Activated naive CD8-positive, alpha-beta T cell treated with anti-CD3 and anti-CD28 coated beads, Interleukin-2, amount 10 ng/mL, durations not matched to agents 7 days and 5 days (primary cell): ENCODE results near the gene NFAM1. TPM values are rescaled to one million over a fixed set of nuclear protein-coding genes. Genes with fewer than 3 reads are reported as not detected.

Experiments used
- ATAC-seq: fragments of 150-1000 bp; cut with Tn5 transposase; one replicate; pipeline ENCODE4 v1.10.0; 2021; ENCODE audit warnings: low read depth, moderate library complexity
- POLR2A ChIA-PET: fragments of 350-600 bp; sonication (Branson Sonifier 250); formaldehyde crosslinking; loops from one replicate; lab custom pipeline; 2021; ENCODE audit warnings: antibody characterized with exemption; lab: Charles Lee
- DNase-seq: peaks from one replicate; pipeline ENCODE4 v3.0.0; 2021
- H3K27ac Mint-ChIP-seq: one replicate; pipeline ENCODE4 v1.8.0; 2022; ENCODE audit warnings: mild to moderate bottlenecking, mixed read lengths
- H3K27me3 Mint-ChIP-seq: one replicate; pipeline ENCODE4 v1.8.0; 2022; ENCODE audit warnings: mild to moderate bottlenecking, moderate library complexity, mixed read lengths
- H3K36me3 Mint-ChIP-seq: one replicate; pipeline ENCODE4 v1.8.0; 2021; ENCODE audit warnings: mild to moderate bottlenecking, mixed read lengths
- H3K4me1 Mint-ChIP-seq: one replicate; pipeline ENCODE4 v1.8.0; 2021; ENCODE audit warnings: mixed read lengths
- H3K4me3 Mint-ChIP-seq: one replicate; pipeline ENCODE4 v1.8.0; 2022; ENCODE audit warnings: mild to moderate bottlenecking, moderate library complexity, mixed read lengths
- H3K9me3 Mint-ChIP-seq: one replicate; pipeline ENCODE4 v1.8.0; 2021; ENCODE audit warnings: mixed read lengths
- total RNA-seq, 2 experiments: library from RNA; stranded (reverse); gene quantifications; one replicate each; pipeline ENCODE4 v1.2.3, GENCODE V29; 2021

NFAM1 gene
- total RNA-seq, 2 experiments from 2014 or later: 0.22 to 0.26 TPM

GRCh38 chr22:42399315-42400271 lies 32.6 kb downstream of the NFAM1 start:
- Mint-ChIP-seq H3K9me3 (no peaks in the 10 kb centered on the region), H3K4me1 (peaks cover 3% of the 10 kb centered on the region), H3K36me3 (no peaks in the 10 kb centered on the region), H3K27me3 (peaks cover 2% of the 10 kb centered on the region), H3K27ac (no peak overlapping the region), H3K4me3 (no peak overlapping the region)
- no peak for DNase-seq
- no peak for ATAC-seq
- POLR2A ChIA-PET: no interaction called here

- H3K4me3 Mint-ChIP-seq: no peak overlapping the region
- ATAC-seq: peak; percentile 14
- POLR2A ChIA-PET: no interaction called here
- peaks cover 3% of the 10 kb centered on the region for H3K4me1 Mint-ChIP-seq
- no peaks in the 10 kb centered on the region for H3K9me3 Mint-ChIP-seq
- no peak overlapping the region for H3K27ac Mint-ChIP-seq
- H3K27me3 Mint-ChIP-seq: peaks cover 2% of the 10 kb centered on the region
- no peak for DNase-seq
- no peaks in the 10 kb centered on the region for H3K36me3 Mint-ChIP-seq
Observed at GRCh38 chr22:42397332-42398249, 34.6 kb downstream of the NFAM1 start.

- ATAC-seq (peak; percentile 39), DNase-seq (no peak)
- no peak overlapping the region for H3K27ac Mint-ChIP-seq
- peaks cover 3% of the 10 kb centered on the region for H3K27me3 Mint-ChIP-seq
- POLR2A ChIA-PET: interaction anchor here (0.9 kb wide), 1 partner anchor 11 kb away, joined by 3 read pairs; no protein-coding TSS in a partner anchor
- no peak overlapping the region for H3K4me3 Mint-ChIP-seq
- no peaks in the 10 kb centered on the region for H3K36me3 Mint-ChIP-seq
- peaks cover 3% of the 10 kb centered on the region for H3K4me1 Mint-ChIP-seq
- no peaks in the 10 kb centered on the region for H3K9me3 Mint-ChIP-seq
Observed at GRCh38 chr22:42396621-42397331, 35.4 kb downstream of the NFAM1 start.

DNA sequence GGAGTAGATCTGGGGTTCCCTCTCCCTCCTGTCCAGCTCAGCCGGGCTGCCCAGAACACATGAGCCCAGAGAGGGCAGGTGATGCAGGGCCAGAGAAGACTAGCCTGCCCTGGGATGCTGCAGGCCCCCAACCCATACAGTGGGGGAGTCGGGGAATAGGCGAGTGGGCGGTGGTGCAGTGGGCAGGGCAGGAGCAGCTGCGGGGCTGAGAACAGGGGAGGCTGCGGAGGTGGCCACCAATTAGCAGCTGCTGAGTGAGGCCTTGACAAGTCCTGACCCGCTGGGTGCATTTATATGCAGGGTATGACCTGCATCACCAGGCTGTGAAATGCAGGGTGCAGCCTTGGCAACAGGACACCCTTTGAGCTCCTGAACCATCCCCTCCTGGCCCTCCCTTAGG lies 43.1 kb downstream of the NFAM1 start:
- H3K4me3 Mint-ChIP-seq: no peak overlapping the region
- H3K4me1 Mint-ChIP-seq: no peaks in the 10 kb centered on the region
- DNase-seq (no peak), ATAC-seq (no peak)
- peaks cover 1% of the 10 kb centered on the region for H3K27me3 Mint-ChIP-seq
- H3K36me3 Mint-ChIP-seq: no peaks in the 10 kb centered on the region
- POLR2A ChIA-PET: interaction anchor here (0.6 kb wide), 1 partner anchor 192 kb away, joined by 3 read pairs; no protein-coding TSS in a partner anchor
- no peak overlapping the region for H3K27ac Mint-ChIP-seq
- no peaks in the 10 kb centered on the region for H3K9me3 Mint-ChIP-seq

DNA sequence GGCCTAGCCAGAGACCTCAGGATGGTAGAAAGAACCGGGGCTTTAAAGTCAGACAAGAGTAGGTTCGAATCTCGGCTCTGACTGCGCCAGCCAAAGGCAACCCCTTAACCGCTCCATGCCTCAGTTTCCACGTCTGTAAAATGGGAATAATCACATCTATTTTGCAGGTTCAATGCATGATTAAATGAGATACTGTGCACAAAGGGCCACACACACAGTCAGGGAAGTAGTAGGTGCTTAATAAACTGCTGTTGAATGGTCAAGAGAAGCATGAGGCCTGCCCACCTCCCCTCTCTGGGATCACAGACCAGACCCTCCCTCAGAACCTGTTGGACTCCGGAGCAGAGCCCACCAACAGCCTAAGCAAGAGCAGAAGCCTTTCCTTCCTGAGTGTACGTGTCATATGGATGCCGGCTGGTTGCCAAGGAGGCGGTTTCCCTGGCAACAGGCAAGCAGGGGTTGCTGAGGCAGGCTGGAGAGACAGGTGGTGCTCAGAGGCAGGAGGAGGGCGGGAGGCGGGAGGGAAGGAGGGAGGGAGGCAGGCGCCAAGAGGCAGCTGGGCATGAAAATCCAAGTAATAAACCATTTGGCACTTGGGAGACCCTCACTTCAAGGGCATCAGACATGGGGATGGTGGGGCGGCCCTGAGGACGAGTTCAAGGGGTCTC lies 43.9 kb downstream of the NFAM1 start:
- Mint-ChIP-seq H3K9me3 (no peaks in the 10 kb centered on the region), H3K36me3 (no peaks in the 10 kb centered on the region), H3K4me1 (no peaks in the 10 kb centered on the region), H3K4me3 (no peak overlapping the region), H3K27me3 (peaks cover 1% of the 10 kb centered on the region), H3K27ac (no peak overlapping the region)
- POLR2A ChIA-PET: no interaction called here
- DNase-seq (no peak), ATAC-seq (no peak)

DNA sequence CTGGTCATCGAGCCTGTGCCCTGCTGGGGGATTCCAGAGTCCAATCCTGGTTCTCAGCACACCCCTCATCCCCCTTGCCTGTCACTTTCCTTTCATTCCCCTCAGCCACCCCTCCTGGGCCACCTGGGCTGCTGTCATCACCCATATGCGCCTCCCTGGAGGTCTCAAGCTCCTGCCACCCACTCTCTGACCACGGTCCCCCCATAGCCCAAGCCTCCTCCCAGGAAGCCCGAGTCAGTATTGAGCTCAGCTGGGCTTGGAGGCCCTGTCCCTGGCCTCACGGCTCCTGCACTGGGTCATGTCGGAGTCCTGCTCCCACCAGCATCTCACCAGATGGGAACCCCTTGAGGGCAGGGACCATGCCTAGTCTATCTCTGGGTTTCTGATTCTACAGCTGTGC lies 44.6 kb downstream of the NFAM1 start:
- no peak for DNase-seq
- no peaks in the 10 kb centered on the region for H3K4me1 Mint-ChIP-seq
- H3K27ac Mint-ChIP-seq: no peak overlapping the region
- no peak overlapping the region for H3K4me3 Mint-ChIP-seq
- H3K36me3 Mint-ChIP-seq: no peaks in the 10 kb centered on the region
- peaks cover 2% of the 10 kb centered on the region for H3K27me3 Mint-ChIP-seq
- H3K9me3 Mint-ChIP-seq: no peaks in the 10 kb centered on the region
- POLR2A ChIA-PET: no interaction called here
- no peak for ATAC-seq

GRCh38 chr22:42385696-42386095 lies 46.5 kb downstream of the NFAM1 start:
- Mint-ChIP-seq H3K36me3 (no peaks in the 10 kb centered on the region), H3K4me3 (no peak overlapping the region), H3K9me3 (no peaks in the 10 kb centered on the region), H3K4me1 (no peaks in the 10 kb centered on the region), H3K27me3 (peaks cover 3% of the 10 kb centered on the region), H3K27ac (no peak overlapping the region)
- POLR2A ChIA-PET: no interaction called here
- no peak for DNase-seq
- ATAC-seq: no peak

DNA sequence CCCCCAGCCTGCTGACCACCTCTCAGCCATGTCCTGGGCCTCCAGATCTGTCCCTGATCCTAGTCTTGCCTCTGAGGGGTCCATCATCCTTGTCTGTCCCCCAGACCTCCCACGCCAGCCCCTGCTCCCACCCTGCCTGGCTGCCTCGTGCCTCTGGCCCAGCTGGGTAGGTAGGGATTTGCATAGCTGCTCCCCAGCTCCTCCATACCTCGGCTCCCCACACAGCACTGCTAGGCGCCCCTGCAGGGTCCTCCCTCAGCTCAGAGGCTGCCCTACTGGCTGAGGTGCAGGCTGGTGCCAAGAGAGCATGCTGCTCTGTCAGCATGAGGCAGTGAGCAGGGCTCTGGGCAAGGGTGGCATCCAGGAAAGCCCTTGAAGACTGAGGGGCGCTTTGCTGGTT lies 47.7 kb downstream of the NFAM1 start:
- Mint-ChIP-seq H3K4me3 (no peak overlapping the region), H3K36me3 (no peaks in the 10 kb centered on the region), H3K9me3 (no peaks in the 10 kb centered on the region), H3K4me1 (no peaks in the 10 kb centered on the region), H3K27ac (no peak overlapping the region), H3K27me3 (peaks cover 3% of the 10 kb centered on the region)
- DNase-seq (no peak), ATAC-seq (no peak)
- POLR2A ChIA-PET: interaction anchor here (0.5 kb wide), 1 partner anchor 24 kb away, joined by 4 read pairs; no protein-coding TSS in a partner anchor

- H3K27ac Mint-ChIP-seq: no peak overlapping the region
- no peak for ATAC-seq
- no peak overlapping the region for H3K4me3 Mint-ChIP-seq
- H3K9me3 Mint-ChIP-seq: no peaks in the 10 kb centered on the region
- POLR2A ChIA-PET: interaction anchor here (0.5 kb wide), 1 partner anchor 24 kb away, joined by 4 read pairs; no protein-coding TSS in a partner anchor
- peaks cover 3% of the 10 kb centered on the region for H3K27me3 Mint-ChIP-seq
- no peaks in the 10 kb centered on the region for H3K4me1 Mint-ChIP-seq
- DNase-seq: no peak
- no peaks in the 10 kb centered on the region for H3K36me3 Mint-ChIP-seq
Observed at GRCh38 chr22:42383851-42384417, 48.3 kb downstream of the NFAM1 start.

DNA sequence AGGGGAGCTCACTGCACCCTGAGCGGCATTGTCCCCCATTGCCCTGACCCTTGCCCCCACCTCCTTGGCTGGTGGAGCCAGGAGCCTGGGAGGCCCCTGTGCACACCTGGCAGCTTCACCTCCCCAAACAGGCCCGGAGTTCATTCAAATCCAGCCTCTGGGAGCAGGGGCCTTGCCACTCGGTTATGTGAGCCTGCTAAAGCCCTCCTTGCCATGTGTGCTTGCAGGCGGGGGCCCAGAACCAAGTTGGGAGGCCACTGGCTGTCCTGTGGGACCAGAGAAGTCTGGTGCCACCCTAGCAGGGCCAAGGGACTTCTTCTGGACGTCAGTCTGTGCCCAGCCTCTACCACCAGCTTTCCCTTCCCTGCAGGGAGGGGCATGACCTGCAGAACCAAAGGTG lies 48.9 kb downstream of the NFAM1 start:
- no peak overlapping the region for H3K27ac Mint-ChIP-seq
- POLR2A ChIA-PET: no interaction called here
- no peaks in the 10 kb centered on the region for H3K36me3 Mint-ChIP-seq
- no peak for DNase-seq
- no peak overlapping the region for H3K4me3 Mint-ChIP-seq
- H3K27me3 Mint-ChIP-seq: peaks cover 3% of the 10 kb centered on the region
- no peaks in the 10 kb centered on the region for H3K4me1 Mint-ChIP-seq
- ATAC-seq: no peak
- no peaks in the 10 kb centered on the region for H3K9me3 Mint-ChIP-seq

DNA sequence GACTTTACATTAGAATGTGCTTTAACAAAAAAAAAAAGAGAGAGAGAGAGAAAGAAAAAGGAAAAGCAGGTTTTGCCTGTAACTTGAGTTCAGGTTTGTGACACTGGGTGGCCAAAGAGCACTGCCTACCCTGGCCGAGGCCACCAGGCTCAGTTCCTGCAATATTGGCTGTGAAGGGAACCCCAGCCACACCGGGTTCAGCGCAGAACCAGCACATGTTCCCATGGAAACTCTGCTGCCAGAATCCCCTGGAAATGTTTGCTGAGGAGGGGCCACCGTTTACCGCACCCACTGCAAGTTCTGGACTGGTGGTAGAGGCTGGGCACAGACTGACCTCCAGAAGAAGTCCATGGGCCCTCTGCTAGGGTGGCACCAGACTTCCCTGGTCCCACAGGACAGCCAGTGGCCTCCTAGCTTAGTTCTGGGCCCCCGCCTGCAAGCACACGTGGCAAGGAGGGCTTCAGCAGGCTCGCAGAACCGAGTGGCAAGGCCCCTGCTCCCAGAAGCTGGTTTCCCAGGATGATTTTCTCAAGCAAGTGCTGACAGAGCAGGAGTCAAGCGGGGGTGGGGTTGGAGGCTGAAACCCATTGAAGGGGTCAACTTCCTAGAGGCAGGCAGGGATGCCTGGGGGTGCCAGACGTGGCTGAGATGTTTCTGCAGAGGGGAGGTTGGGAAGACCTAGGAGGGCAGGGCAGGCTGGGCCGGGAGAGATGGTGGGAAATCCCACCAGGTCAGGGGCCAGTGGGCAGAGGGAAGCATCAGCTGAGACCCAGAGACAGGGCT lies 51.2 kb downstream of the NFAM1 start:
- Mint-ChIP-seq H3K4me3 (no peak overlapping the region), H3K27ac (no peak overlapping the region), H3K36me3 (no peaks in the 10 kb centered on the region), H3K4me1 (peaks cover 2% of the 10 kb centered on the region), H3K9me3 (no peaks in the 10 kb centered on the region), H3K27me3 (peaks cover 3% of the 10 kb centered on the region)
- no peak for DNase-seq
- POLR2A ChIA-PET: no interaction called here
- no peak for ATAC-seq
